ENCODE measurements around the gene BRI3BP.

The BRI3BP gene

GRCh38 chr12:124998705-124999104 lies 5.3 kb downstream of the BRI3BP start:
- DNase-seq (ENCODE audit: low read depth, low spot score) = no peak
- POLR2A ChIA-PET = no interaction called here
- TF ChIP-seq, protein P1, sequence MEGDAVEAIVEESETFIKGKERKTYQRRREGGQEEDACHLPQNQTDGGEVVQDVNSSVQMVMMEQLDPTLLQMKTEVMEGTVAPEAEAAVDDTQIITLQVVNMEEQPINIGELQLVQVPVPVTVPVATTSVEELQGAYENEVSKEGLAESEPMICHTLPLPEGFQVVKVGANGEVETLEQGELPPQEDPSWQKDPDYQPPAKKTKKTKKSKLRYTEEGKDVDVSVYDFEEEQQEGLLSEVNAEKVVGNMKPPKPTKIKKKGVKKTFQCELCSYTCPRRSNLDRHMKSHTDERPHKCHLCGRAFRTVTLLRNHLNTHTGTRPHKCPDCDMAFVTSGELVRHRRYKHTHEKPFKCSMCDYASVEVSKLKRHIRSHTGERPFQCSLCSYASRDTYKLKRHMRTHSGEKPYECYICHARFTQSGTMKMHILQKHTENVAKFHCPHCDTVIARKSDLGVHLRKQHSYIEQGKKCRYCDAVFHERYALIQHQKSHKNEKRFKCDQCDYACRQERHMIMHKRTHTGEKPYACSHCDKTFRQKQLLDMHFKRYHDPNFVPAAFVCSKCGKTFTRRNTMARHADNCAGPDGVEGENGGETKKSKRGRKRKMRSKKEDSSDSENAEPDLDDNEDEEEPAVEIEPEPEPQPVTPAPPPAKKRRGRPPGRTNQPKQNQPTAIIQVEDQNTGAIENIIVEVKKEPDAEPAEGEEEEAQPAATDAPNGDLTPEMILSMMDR (IDR thresholded peaks at IDR 0.05; ENCODE audit: insufficient read depth, low read length, missing control alignments) = no peak
- CTCF ChIA-PET = no interaction called here
- H3K4me3 ChIP-seq (ENCODE audit: low read depth, low read length) = no peak overlapping the region

GRCh38 chr12:125001636-125002035 lies 8.2 kb downstream of the BRI3BP start:
- POLR2A ChIA-PET = no interaction called here
- TF ChIP-seq, protein P1 (IDR thresholded peaks at IDR 0.05; ENCODE audit: insufficient read depth, low read length, missing control alignments) = no peak
- CTCF ChIA-PET = no interaction called here
- no peak for DNase-seq (ENCODE audit: low read depth, low spot score)
- H3K4me3 ChIP-seq (ENCODE audit: low read depth, low read length) = no peak overlapping the region

DNA sequence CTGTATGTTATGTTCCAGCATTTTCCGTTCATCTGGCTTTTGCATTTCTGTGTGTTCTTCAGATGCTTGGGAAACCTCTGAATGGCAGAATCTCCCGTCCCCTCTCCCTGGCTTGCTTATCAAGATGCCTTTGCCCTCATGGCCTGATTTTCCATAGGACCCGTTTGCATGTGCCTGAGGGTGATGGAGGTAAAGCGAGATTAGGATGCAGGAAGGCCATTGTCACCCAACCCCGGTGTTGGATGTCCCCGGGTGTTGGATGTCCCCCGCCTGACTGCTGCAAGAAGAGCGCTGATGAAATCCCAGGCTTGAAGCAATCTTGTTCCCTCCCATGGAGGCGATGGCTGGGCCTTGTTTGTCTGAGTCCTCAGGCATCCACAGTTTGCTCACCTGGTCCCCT lies 9.6 kb downstream of the BRI3BP start:
- ChIA-PET CTCF (no interaction called here), POLR2A (no interaction called here)
- TF ChIP-seq, protein P1 (IDR thresholded peaks at IDR 0.05; ENCODE audit: insufficient read depth, low read length, missing control alignments) = no peak
- H3K4me3 ChIP-seq (ENCODE audit: low read depth, low read length) = no peak overlapping the region
- DNase-seq (ENCODE audit: low read depth, low spot score) = no peak

DNA sequence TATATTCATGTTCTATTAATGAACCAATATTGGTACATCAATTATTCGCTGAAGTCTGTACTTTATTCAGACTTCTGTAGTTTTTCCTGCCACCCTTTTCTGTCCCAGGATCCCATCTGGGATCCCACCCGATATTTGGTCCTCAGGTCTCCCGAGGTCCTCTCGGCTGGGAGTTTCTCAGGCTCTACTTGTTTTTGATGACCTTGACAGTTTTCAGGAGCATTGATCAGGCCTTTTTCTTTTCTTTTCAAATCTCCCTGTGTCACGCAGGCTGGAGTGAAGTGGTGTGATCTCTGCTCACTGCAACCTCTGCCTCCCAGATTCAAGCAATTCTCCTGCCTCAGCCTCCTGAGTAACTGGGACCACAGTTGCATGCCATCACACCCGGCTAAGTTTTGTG lies 11.2 kb downstream of the BRI3BP start:
- ChIA-PET POLR2A (no interaction called here), CTCF (no interaction called here)
- DNase-seq (ENCODE audit: low read depth, low spot score) = no peak
- TF ChIP-seq, protein P1 (IDR thresholded peaks at IDR 0.05; ENCODE audit: insufficient read depth, low read length, missing control alignments) = no peak
- no peak overlapping the region for H3K4me3 ChIP-seq (ENCODE audit: low read depth, low read length)

DNA sequence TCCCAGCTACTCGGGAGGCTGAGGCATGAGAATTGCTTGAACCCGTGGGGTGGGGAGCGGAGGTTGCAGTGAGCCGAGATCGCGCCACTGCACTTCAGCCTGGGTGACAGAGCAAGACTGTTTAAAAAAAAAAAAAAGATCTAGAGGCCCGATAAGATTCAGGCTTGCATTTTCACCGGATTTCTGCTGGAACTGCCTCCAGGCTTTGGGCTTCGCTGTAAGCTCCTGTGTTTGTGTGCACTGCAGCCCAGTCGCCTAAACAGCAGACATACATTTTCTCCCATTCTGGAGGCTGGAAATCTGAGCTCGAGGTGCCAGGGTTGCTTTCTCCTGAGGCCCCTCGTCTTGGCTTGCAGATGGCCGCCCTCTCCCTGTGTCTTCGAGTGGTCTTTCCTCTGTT lies 12.2 kb downstream of the BRI3BP start:
- ChIA-PET POLR2A (no interaction called here), CTCF (no interaction called here)
- no peak overlapping the region for H3K4me3 ChIP-seq (ENCODE audit: low read depth, low read length)
- TF ChIP-seq, protein P1 (IDR thresholded peaks at IDR 0.05; ENCODE audit: insufficient read depth, low read length, missing control alignments) = no peak
- no peak for DNase-seq (ENCODE audit: low read depth, low spot score)

- TF ChIP-seq, protein P1 (IDR thresholded peaks at IDR 0.05; ENCODE audit: insufficient read depth, low read length, missing control alignments) = no peak
- ChIA-PET CTCF (no interaction called here), POLR2A (no interaction called here)
- DNase-seq (ENCODE audit: low read depth, low spot score) = no peak
- no peak overlapping the region for H3K4me3 ChIP-seq (ENCODE audit: low read depth, low read length)
Observed at GRCh38 chr12:125006365-125006764, 12.9 kb downstream of the BRI3BP start.

Data from AG04449 (cell line).